NCI-H2227 (cell line): ENCODE data around the gene AP5S1.
"Not testable (repeated sequence)": the region's sequence is repeated elsewhere in the genome, so short reads cannot be mapped to it uniquely, and the experiment has no call there.

Source experiments
- DNase-seq: peaks from one replicate; lab custom pipeline; 2025; ENCODE audit not compliant: unreplicated experiment; lab: John Stamatoyannopoulos, UW

The AP5S1 gene

GRCh38 chr20:3842348-3842930 lies 22.1 kb downstream of the AP5S1 start:
- no peak for DNase-seq

GRCh38 chr20:3843490-3843889 lies 23.1 kb downstream of the AP5S1 start:
- no peak for DNase-seq

- not testable (repeated sequence) for DNase-seq
Measured at GRCh38 chr20:3843990-3844619, 23.8 kb downstream of the AP5S1 start.

GRCh38 chr20:3846378-3846739 lies 26.0 kb downstream of the AP5S1 start:
- no peak for DNase-seq

- DNase-seq: peak; percentile 92
Measured at GRCh38 chr20:3846740-3847428, 26.5 kb downstream of the AP5S1 start, which contains the start of gene MAVS. Gene MAVS (plus strand): TSS chr20:3846834. CDS start chr20:3854625, 7,791 bp downstream.

- DNase-seq: peak; percentile 20
Measured at GRCh38 chr20:3847429-3847940, 27.1 kb downstream of the AP5S1 start.

- no peak for DNase-seq
Measured at GRCh38 chr20:3848565-3848964, 28.2 kb downstream of the AP5S1 start.

- no peak for DNase-seq
Measured at GRCh38 chr20:3854462-3854871, 34.1 kb downstream of the AP5S1 start.

- DNase-seq: no peak
Measured at GRCh38 chr20:3857405-3857804, 37.1 kb downstream of the AP5S1 start.

- DNase-seq: no peak
Measured at GRCh38 chr20:3858689-3859088, 38.3 kb downstream of the AP5S1 start.

GRCh38 chr20:3861191-3861590 lies 40.8 kb downstream of the AP5S1 start:
- DNase-seq: no peak

GRCh38 chr20:3862333-3862732 lies 42.0 kb downstream of the AP5S1 start:
- DNase-seq: no peak

GRCh38 chr20:3863317-3863716 lies 43.0 kb downstream of the AP5S1 start:
- no peak for DNase-seq

- DNase-seq: no peak
Measured at GRCh38 chr20:3864518-3864917, 44.2 kb downstream of the AP5S1 start.

- DNase-seq: no peak
Measured at GRCh38 chr20:3865152-3865886, 45.0 kb downstream of the AP5S1 start.

GRCh38 chr20:3865887-3866407 lies 45.6 kb downstream of the AP5S1 start:
- DNase-seq: no peak

- no peak for DNase-seq
Measured at GRCh38 chr20:3866464-3866863, 46.1 kb downstream of the AP5S1 start.

- DNase-seq: no peak
Measured at GRCh38 chr20:3867802-3868201, 47.5 kb downstream of the AP5S1 start.

- DNase-seq: no peak
Measured at GRCh38 chr20:3869839-3870634, 49.7 kb downstream of the AP5S1 start.

GRCh38 chr20:3871550-3872265 lies 51.4 kb downstream of the AP5S1 start:
- no peak for DNase-seq
